ENCODE measurements around the gene IRAK3.

The IRAK3 gene, protein sequence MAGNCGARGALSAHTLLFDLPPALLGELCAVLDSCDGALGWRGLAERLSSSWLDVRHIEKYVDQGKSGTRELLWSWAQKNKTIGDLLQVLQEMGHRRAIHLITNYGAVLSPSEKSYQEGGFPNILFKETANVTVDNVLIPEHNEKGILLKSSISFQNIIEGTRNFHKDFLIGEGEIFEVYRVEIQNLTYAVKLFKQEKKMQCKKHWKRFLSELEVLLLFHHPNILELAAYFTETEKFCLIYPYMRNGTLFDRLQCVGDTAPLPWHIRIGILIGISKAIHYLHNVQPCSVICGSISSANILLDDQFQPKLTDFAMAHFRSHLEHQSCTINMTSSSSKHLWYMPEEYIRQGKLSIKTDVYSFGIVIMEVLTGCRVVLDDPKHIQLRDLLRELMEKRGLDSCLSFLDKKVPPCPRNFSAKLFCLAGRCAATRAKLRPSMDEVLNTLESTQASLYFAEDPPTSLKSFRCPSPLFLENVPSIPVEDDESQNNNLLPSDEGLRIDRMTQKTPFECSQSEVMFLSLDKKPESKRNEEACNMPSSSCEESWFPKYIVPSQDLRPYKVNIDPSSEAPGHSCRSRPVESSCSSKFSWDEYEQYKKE

DNA sequence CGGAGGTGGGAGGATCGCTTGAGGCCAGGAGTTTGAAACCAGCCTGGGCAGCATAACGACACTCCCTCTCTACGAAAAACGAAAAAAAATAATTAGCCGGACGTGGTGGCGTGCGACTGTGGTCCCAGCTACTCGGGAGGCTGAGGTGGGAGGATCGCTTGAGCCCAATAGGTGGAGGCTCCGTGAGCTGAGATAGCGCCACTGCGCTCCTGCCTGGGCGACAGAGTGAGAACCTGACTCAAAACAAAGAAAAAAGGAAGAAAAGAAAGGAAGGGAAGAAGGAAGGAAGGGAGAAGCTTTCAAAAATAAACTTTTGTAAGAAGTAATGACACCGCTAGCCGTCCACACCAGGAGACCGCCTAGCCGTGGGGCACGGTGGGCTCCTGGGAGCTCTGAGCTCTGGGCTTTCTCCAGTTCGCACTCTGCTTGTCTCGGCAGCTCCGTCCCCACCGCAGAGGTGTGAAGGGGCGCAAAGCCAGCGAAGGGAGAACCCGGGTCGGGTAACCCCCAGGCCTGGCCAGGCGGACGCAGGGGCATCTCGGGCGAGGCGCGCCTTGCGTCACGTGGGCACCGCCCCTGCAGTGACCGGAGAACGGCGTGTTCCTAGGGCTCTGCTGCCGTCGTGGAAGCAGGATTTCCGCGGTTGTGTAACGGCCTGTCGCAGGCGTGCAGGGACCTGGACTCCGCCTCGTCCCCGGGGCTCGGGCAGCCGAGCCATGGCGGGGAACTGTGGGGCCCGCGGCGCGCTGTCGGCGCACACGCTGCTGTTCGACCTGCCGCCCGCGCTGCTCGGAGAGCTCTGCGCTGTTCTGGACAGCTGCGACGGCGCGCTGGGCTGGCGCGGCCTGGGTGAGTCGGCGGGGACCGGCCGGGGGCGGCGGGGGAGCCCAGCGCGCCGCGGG is at the start of gene IRAK3:
Gene IRAK3, plus strand, starts transcription at position 631 of the 902 bp plus-strand sequence. Its CDS starts 86 bp downstream, at position 717.
- DNase-seq (ENCODE audit: low read depth): no peak

DNA sequence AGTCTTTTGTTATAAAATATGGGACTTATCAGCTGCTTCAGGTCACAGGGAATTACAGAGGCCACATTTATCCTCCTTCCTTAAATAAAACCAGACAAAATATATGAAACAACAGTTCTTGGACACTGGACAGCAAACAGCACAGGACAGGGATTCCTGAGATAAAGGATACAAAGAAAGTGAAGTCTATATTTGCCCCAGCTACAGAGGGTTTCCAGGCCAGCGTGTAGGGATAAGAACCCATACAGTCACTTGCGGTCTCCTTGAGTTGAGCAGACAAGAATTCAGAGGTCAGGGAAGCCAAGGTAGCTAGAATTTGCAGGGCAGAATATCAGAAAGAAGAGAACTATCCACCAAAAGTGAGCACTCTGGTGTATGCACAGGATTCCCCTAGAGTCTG is 49.7 kb upstream of the IRAK3 start:
- DNase-seq (ENCODE audit: low read depth): no peak

DNA sequence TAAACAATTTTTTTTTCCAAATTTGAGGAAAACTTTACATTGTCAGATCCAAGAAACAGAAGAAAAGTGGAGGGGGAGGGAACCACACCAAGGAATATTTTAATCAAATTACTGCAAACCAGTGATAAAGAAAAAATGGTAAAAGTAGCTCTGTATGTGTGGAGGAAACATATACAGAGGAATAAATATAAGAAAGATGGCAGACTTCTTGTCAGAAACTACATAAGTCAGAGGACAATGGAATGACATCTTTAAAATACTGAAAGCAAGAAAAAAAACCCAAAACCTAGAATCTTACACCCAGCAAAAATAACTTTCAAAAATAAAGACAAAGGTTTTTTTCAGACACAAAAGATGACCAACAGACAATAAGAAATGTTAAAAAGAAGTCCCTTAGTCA is 48.3 kb upstream of the IRAK3 start:
- DNase-seq (ENCODE audit: low read depth): no peak

DNA sequence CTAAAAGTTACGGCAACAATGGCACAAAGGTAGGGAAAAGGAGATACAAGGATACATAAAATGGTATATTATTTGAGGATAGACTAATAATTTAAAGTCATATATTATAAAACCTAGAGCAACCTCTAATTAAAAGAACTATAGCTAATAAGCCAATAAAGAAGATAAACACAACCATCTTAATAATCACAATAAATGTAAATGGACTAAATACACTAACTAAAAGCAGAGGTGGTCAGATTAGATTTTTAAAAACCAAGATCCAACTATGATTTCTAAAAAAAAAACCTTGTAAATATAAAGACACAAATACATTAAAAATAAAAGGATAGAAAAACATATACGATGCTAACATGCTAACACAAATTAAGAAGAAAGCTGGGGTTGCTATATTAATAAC is 47.7 kb upstream of the IRAK3 start:
- no peak for DNase-seq (ENCODE audit: low read depth)

DNA sequence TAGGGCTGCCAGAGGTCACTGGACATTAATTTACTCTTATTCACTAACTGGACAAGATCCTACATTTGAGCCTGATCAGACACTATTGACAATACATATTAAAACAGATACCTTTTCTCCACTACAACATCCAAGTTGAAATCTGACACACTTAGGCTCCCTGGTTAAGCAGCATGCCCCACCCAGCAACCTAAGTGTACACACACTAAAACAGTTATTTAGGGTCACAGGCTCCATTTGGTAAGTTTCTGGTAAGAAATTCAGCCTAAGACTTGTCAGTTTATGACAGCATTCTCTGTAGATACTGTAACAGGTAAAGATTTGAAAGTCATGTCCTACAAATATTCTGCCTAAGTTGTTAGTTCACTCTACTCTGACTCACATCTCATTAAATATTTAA is 46.2 kb upstream of the IRAK3 start:
- no peak for DNase-seq (ENCODE audit: low read depth)

DNA sequence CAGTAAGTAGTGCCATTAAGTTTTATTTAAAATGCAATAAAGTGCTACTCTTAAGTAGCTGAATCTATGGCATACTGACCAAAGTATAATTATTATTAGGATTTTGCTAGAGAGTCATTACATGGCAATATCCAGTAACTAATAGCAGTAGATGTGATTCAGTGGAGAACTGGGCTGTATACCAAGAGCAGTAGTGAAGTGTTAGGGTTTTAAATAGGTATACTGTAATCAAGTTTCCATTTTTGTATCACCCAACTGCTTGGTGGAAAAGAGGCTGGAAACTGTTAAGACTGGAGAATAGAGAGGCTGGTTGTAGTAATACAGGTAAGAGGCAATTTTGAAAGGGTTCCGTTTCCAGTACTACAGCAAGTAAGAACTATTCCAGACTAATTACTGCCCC is 45.1 kb upstream of the IRAK3 start:
- DNase-seq (ENCODE audit: low read depth): no peak

DNA sequence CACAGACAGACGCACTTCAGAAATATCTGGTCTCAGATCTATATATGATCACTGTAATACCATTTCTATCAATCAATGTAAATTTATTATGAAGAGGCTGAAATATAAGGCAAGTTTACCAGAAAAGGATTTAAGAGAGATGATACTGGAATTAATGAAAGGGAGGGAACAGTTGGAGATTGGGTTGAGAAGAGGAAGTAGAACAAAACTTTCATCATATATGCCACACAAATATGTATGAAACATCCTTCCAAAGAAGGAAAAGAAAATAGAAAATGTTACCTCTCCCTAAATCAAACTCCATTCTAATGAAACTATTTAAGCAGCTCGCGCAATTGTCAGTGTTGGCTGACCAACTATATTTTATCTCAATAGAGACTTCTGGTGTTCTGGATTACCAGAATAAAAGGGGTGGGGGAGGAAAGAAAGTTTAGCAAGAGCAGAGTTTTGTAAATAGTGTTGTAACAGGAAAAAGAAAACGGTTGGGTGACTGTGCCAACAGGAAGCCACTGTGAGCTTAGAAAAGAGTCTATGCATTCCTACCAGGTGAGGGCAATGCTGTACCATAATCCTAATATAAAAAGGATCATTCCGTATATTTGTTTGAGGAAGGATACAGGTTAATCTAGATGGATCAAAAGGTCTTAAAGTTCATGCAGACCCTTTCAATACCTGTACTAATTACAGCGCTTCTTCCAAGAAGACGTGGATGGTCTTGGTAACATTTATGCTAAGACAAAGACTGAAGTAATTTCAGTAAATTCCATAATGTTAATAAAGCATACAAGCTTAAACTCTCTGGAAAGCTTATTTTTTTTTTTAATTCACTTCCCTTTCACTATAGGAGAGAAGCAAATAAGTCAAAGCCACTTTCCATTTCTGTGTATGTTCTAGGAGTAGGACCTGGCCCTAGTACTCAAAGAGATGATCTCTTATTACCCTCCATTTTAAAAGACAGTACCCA is 43.9 kb upstream of the IRAK3 start:
- DNase-seq (ENCODE audit: low read depth): no peak

DNA sequence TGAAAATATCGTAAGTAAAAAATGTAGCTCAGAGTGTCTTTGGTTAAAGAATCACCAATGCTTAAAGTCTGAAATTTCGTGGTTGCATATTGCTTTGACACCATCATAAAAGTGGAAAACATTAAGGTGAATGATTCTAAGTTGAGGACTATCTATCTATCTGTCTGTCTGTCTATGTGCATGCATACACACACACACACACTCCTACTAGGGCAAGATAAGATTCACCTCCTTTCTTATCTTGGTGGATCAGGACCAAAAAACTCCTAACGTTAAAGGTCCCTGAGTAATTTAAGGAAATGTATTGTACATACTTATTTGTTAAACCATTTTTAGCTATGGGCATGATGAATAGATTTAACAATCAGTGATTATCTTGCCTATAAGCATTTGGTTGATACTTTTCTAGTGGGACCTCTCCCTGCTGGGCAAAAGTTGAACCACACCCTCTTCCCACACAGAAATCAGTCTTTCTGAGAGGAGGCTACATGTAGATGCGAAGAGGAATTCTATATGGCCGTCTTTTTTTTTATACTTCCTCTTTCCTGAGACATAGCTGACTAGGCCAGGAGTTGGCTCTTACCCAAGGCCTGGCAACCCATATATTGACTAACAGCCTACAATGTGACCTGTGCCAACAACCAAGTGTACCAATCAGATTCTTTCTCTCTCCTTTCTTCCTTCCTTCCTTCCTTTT is 39.2 kb upstream of the IRAK3 start:
- no peak for DNase-seq (ENCODE audit: low read depth)

DNA sequence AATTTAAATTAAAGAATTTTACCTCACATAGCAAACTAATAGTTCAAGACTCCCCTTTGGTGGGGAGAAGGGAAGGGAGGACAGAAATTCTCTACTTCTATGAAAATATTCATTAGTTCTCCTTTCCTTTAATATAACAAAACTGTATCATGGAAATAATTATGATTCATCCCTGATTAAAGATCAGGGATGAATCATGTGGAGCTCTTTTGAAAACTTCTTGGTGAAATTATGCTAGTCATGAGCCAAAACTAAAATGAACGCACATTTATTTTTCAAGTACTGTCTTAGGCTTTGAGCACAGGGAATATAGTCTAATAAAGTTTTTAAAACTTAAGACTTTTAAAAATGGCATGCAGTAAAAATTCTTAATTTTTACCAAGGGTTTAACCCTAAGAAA is 36.3 kb upstream of the IRAK3 start:
- no peak for DNase-seq (ENCODE audit: low read depth)

DNA sequence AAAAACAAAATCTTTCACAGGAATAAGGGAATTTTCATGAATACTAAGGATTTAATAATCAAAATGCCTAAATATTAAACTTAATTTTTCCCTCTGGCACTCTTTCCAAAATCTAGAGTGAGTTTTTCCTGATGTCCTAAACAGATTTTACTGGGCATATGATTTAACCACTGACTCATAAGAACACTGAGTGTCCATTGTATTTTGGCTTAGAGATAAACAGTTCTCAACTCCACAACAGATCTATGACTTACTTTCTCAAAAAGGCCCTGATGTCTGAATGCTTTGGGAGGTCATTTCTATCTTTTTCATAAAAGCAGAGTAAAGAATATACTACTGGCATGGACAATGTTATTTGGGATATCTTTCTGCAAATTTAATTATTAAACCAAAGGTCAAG is 34.2 kb upstream of the IRAK3 start:
- DNase-seq (ENCODE audit: low read depth): no peak

DNA sequence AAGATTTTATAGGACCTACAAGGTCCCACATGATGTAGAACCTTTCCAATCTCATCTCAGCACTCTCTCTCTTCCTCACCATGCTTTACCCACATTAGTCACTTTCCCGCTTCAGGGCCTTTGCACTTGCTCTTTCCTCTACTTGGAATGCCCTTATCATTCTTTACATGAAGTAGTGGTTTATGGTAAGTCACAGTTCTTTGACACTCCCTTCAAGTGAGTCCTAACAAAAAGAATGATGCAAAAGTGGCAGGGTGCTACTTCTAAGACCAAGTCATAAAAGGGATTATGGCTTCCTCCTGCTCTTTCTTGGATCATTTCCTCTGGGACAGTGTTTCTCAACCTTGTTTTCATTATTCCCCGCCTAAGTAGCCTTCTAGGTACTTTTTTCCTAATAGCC is 32.4 kb upstream of the IRAK3 start:
- no peak for DNase-seq (ENCODE audit: low read depth)

DNA sequence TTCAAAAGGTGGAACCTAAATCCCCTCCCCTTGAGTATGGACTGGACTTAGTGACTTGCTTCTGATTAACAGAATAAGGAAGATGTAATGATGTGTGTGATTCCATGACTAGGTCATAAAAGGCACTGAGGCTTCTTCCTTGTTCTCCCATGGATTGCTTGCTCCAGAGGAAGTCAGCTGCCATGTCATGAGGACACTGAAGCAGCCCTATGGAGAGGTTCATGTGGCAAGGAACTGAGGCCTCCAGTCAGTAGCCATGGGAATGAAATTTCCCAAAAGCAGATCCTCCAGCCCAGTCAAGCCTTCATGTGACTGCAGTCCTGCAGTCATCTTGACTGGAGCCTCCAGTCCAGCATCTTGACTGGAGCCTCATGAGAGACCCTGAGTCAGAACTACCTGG is 29.9 kb upstream of the IRAK3 start:
- DNase-seq (ENCODE audit: low read depth): no peak

DNA sequence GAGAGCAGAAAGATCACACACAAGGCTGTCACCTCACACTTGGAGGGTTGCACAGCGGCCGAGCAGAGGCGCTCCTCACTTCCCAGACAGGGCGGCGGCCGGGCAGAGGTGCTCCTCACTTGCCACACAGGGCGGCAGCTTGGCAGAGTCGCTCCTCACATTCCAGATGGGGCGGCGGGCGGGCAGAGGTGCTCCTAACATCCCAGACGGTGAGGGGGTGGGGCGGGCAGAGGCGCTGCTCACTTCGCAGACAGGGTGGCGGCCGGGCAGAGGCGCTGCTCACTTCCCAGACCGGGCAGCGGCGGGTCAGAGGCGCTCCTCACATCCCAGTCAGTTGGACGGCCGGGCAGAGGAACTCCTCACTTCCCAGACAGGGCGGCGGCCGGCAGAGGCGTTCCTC is 28.3 kb upstream of the IRAK3 start:
- DNase-seq (ENCODE audit: low read depth): no peak

DNA sequence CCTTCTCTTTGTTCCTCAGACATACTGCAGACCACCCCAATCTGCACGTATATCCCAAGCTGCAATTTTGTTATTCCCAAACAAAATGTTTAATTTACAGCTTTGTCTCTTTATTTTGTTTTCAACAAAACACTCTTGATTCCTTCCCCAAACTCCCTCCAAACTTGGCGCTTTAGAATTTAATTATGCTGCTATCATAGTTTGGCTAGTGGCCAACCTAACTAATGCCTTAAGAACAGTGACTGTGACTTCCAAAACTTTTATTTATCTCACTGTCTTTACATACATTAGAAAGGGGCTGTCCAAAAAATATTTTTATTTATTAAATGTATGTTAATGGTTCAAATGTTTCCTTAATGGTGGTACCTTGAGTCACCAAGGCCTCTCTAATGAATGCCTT is 26.3 kb upstream of the IRAK3 start:
- DNase-seq (ENCODE audit: low read depth): no peak

DNA sequence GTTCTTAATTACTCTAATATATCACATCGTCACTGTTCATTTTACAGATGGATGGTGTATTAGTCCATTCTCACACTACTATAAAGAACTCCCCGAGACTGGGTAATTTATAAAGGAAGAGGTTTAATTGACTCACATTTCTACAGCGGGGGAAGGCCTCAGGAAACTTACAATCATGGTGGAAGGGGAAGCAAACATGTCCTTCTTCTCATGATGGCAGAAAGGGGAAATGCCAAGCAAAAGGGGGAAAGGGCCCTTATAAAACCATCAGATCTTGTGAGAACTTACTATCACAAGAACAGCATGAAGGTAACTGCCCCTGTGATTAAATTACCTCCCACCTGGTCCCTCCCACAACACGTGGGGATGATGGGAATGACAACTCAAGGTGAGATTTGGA is 25.7 kb upstream of the IRAK3 start:
- no peak for DNase-seq (ENCODE audit: low read depth)

DNA sequence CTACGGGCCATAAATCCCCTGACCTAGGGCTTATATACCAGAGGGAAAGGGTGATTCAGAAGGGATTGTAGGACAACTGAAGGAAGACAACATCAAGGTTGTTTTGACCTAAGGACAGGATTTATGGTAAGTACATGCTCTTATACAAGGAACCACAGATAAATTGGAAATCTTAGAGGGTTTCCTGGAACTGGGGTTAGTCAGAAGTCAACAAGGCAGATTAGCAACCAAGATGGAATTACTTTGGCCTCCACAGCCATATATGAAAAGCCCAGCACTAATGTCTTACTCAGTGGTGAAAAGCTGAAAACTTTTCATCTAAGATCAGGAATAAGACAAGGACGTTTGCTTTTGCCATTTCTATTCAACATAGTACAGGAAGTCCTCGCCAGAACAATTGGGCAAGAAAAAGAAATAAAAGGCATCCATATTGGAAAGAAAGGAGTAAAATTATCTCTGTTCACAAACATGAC is 24.6 kb upstream of the IRAK3 start:
- no peak for DNase-seq (ENCODE audit: low read depth)

DNA sequence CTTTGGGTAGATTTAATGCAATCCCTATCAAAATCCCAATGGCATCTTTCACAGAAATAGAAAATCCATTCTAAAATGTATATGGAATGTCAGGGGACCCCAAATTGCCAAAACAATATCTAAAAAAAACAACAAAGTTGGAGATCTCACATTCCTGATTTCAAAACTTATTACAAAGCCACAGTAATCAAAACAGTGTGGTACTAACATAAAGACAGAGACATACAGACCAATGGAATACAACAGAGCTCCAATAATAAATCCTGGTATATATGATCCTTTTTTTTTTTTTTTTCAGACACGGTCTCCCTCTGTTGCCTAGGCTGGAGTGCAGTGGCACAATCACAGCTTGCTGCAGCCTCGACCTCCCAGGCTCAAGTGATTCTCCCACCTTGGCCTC is 23.9 kb upstream of the IRAK3 start:
- DNase-seq (ENCODE audit: low read depth): no peak

DNA sequence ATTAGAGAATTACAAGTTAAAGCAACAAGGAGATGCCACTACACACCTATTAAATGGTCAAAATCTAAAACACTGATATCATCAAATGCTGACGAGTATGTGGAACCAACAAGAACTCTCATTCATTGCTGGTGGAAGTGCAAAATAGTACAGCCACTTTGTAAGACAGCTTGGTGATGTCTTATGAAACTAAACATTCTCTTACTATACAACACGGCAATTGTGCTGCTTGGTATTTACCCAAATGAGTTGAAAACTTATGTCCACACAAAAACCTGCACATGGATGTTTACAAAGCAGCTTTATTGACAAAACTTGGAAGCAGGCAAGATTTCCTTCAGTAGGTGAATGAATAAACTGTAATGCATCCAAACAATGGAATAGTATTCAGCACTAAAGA is 22.5 kb upstream of the IRAK3 start:
- no peak for DNase-seq (ENCODE audit: low read depth)

DNA sequence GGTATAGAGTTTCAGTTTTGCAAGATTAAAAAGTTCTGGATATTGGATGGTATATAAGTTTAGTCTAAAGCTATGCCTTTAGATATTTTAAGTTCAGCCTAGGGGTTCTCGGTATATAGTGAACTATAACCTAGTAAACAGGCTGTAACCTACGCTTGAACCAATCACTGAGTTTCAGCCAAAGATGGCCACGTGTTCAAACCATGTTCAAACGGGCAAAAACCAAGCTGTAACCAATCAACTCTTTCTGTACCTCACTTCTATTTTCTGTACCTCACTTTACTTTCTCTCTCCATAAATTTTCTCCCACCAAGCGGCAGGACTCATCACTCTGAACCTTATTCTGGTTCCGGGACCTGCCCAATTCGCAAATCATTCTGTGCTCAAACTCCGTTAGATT is 20.6 kb upstream of the IRAK3 start:
- no peak for DNase-seq (ENCODE audit: low read depth)

DNA sequence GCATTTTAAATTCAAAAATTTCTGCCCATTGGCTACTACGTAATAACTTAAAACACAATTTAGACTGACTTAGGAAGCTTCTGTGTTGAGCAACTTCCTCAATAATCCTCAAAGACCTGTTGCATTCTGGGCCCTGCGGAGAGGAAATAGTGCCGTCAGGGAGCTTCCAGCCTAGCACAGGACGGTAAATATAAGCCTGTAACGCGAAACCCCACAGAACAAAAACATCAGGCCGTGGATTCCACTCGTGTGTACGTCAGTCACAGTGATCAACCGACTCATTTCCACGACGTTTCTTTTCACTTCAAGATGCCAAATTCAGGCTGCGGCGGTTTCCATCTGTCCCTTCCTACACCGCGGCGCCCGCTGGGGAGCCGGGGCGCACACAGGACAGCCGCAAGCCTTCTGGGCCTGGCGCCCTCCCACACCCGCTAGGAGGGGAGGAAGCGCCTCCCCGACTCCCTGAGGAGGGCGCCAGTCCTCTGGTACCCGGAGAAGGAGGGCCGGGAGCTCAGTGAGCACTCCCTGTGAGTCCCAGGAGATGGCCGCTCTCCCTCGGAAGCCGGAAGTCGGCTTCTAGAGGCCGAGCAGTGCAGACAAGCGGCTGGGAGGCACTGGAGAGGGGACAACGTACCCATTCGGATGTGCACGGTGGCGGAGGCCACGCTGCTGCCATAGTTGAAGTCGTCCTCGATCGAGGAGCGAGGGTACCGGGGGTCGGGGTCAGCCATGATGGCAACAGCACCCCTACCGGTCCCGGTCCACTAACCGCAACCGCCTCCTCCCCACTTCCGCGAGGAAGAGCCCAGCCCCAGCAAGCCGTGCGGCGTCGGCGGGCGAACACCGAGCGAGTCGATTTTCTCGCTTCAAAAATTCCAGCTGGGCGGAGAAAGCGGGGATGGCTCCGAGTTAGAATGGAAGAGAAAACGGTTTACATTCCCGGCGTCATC is 19.5 kb upstream of the IRAK3 start, which contains the start of gene TMBIM4:
Gene TMBIM4, minus strand, starts transcription at position 776 of the 950 bp plus-strand sequence. Its CDS starts 45 bp downstream, at position 731.
- peak; percentile 71 for DNase-seq (ENCODE audit: low read depth)
